HG02623 (cell line): ENCODE data around the gene PACSIN3.
"Not testable (repeated sequence)": the region's sequence is repeated elsewhere in the genome, so short reads cannot be mapped to it uniquely, and the experiment has no call there.

ENCODE experiments used
- ATAC-seq: cut with Tn5 transposase; IDR thresholded peaks from one replicate; pipeline ENCODE4 v1.9.1; 2021; ENCODE audit warnings: moderate library complexity; ENCODE audit not compliant: unreplicated experiment

PACSIN3 gene

GRCh38 chr11:47198161-47198560 is 11.9 kb upstream of the PACSIN3 start:
- not testable (repeated sequence) for ATAC-seq

GRCh38 chr11:47192111-47192510 is 5.9 kb upstream of the PACSIN3 start:
- ATAC-seq: no peak

- ATAC-seq: not testable (repeated sequence)
These were observed 4.9 kb upstream of the PACSIN3 start for GRCh38 chr11:47191137-47191536.

- no peak for ATAC-seq
These were observed 3.0 kb upstream of the PACSIN3 start for GRCh38 chr11:47189100-47189834.

- no peak for ATAC-seq
These were observed 2.0 kb upstream of the PACSIN3 start for GRCh38 chr11:47188259-47188658.

GRCh38 chr11:47187723-47188122 is 1.5 kb upstream of the PACSIN3 start:
- no peak for ATAC-seq

GRCh38 chr11:47186700-47187695 is 764 bp upstream of the PACSIN3 start:
- no peak for ATAC-seq

GRCh38 chr11:47185305-47186075 is 744 bp downstream of the PACSIN3 start:
- no peak for ATAC-seq

GRCh38 chr11:47184711-47185304 is 1.4 kb downstream of the PACSIN3 start:
- no peak for ATAC-seq

- ATAC-seq: no peak
These were observed 2.3 kb downstream of the PACSIN3 start for GRCh38 chr11:47183969-47184368.

- ATAC-seq: no peak
These were observed 3.0 kb downstream of the PACSIN3 start for GRCh38 chr11:47183031-47183856.

GRCh38 chr11:47182380-47182779 is 3.9 kb downstream of the PACSIN3 start:
- ATAC-seq: no peak

GRCh38 chr11:47181271-47181670 is 5.0 kb downstream of the PACSIN3 start:
- ATAC-seq: no peak

GRCh38 chr11:47180006-47180787 is 6.0 kb downstream of the PACSIN3 start:
- no peak for ATAC-seq

GRCh38 chr11:47179655-47179991 is 6.6 kb downstream of the PACSIN3 start:
- ATAC-seq: no peak

GRCh38 chr11:47178737-47179654 is 7.2 kb downstream of the PACSIN3 start:
- ATAC-seq: no peak

- ATAC-seq: no peak
These were observed 7.9 kb downstream of the PACSIN3 start for GRCh38 chr11:47178316-47178715.

GRCh38 chr11:47177846-47178245 is 8.4 kb downstream of the PACSIN3 start:
- ATAC-seq: no peak
